NCI-H748 (cell line): ENCODE measurements around the gene DRAM2.
"Not testable (repeated sequence)": the region's sequence is repeated elsewhere in the genome, so short reads cannot be mapped to it uniquely, and the experiment has no call there.

Experiments
- DNase-seq: peaks from one replicate; lab custom pipeline; 2025; ENCODE audit not compliant: unreplicated experiment; lab: John Stamatoyannopoulos, UW

The DRAM2 gene

DNA sequence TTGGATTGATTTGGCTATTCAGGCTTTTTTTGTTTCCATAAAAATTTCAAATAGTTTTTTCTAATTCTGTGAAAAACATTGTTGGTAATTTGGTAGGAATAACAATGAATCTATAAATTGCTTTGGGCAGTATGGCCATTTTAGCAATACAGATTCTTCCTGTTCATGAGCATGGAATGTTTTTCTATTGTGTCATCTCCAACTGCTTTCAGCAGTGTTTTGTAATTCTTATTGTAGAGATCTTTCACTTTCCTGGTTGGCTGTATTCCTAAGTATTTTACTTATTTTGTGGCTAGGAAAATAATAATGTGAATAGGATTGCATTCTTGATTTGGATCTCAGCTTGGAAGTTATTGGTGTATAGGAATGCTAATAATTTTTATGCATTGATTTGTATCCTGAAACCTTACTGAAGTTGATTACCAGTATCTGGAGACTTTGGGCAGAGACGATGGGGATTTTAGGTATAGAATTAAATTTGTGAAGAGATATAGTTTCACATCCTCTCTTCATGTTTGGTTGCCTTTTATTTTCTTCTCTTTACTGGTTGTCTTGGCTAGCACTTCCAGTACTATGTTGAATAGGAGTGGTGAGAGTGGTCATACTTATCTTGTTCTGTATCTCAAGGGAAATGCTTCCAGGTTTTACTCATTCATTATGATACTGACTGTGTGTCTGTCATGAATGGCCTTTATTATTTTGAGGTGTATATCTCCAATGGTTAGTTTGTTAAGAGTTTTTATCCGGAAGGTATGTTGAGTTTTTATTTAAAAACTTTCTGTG, 57.3 kb downstream of the DRAM2 start:
- no peak for DNase-seq

- not testable (repeated sequence) for DNase-seq
Observed at GRCh38 chr1:111079329-111079728, 60.6 kb downstream of the DRAM2 start.

DNA sequence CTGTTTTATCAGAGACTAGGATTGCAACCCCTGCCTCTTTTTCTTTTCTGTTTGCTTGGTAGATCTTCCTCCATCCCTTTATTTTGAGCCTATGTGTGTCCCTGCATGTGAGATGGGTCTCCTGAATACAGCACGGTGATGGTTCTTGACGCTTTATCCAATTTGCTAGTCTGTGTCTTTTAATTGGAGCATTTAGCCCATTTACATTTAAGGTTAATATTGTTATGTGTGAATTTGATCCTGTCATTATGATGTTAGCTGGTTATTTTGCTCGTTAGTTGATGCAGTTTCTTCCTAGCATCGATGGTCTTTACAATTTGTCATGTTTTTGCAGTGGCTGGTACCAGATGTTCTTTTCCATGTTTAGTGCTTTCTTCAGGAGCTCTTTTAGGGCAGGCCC, 62.6 kb downstream of the DRAM2 start:
- DNase-seq = not testable (repeated sequence)
